Activated CD4-positive, alpha-beta memory T cell treated with anti-CD3 and anti-CD28 coated beads for 36 hours (primary cell): ENCODE measurements around the gene FRS3. TPM values are rescaled to one million over a fixed set of nuclear protein-coding genes. Genes with fewer than 3 reads are reported as not detected.
"Not testable (repeated sequence)": the region's sequence is repeated elsewhere in the genome, so short reads cannot be mapped to it uniquely, and the experiment has no call there.

Experiments
- CTCF ChIA-PET: fragments of 350-600 bp; sonication (Branson Sonifier 250); formaldehyde crosslinking; loops from one replicate; lab custom pipeline; 2021; ENCODE audit warnings: antibody characterized with exemption, inconsistent platforms; lab: Charles Lee
- POLR2A ChIA-PET: fragments of 350-600 bp; sonication (Branson Sonifier 250); formaldehyde crosslinking; loops from one replicate; lab custom pipeline; 2021; ENCODE audit warnings: antibody characterized with exemption; lab: Charles Lee
- DNase-seq: peaks from one replicate; pipeline ENCODE4 v3.0.0-alpha.2; 2020
- H3K27ac Mint-ChIP-seq: one replicate; pipeline ENCODE4 v1.8.0; 2021; ENCODE audit warnings: mixed read lengths
- H3K27me3 Mint-ChIP-seq: one replicate; pipeline ENCODE4 v1.8.0; 2021; ENCODE audit warnings: mixed read lengths
- H3K36me3 Mint-ChIP-seq: one replicate; pipeline ENCODE4 v1.8.0; 2021; ENCODE audit warnings: mixed read lengths
- H3K4me1 Mint-ChIP-seq: one replicate; pipeline ENCODE4 v1.8.0; 2021; ENCODE audit warnings: low read depth, mixed read lengths
- H3K4me3 Mint-ChIP-seq: one replicate; pipeline ENCODE4 v1.8.0; 2021; ENCODE audit warnings: mild to moderate bottlenecking, mixed read lengths
- H3K9me3 Mint-ChIP-seq: one replicate; pipeline ENCODE4 v1.8.0; 2021; ENCODE audit warnings: mixed read lengths
- intact Hi-C: fragments of 100-400 bp; cut with micrococcal nuclease; formaldehyde crosslinking; loops from one replicate; pipeline ENCODE4 v1.15.1; 2023
- total RNA-seq, 2 experiments: library from RNA; stranded (reverse); gene quantifications; one replicate each; pipeline ENCODE4 v1.2.3, GENCODE V29; 2021

The FRS3 gene
- total RNA-seq, 2 experiments from 2014 or later: 4.8 to 5.5 TPM

DNA sequence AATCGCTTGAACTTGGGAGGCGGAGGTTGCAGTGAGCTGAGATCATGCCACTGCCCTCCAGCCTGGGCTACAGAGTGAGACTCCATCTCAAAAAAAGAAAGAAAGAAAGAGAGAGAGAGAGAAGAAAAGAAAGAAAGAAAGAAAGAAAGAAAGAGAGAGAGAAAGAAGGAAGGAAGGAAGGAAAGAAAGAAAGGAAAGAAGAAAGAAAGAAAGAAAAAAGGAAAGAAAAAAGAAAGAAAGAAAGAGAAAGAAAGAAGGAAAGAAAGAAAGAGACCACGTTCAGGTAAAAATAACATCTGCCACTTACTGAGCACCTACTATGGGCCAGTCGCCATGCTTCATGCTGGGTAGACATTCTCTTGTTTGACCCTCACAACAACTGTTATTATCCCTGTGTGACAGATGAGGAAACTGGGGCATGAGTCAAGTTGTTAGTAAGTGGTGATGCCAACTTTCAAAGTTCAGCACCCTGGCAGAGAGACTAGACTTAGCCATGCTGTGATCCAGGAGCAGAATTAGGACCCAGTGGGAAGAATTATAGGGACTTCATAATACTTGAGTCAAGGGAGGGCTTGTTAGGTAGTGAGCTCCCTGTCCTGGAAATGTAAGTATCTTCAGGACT is 13.5 kb downstream of the FRS3 start:
- H3K4me3 Mint-ChIP-seq, H3K27me3 Mint-ChIP-seq, POLR2A ChIA-PET, DNase-seq, CTCF ChIA-PET, H3K9me3 Mint-ChIP-seq, H3K36me3 Mint-ChIP-seq, H3K4me1 Mint-ChIP-seq, intact Hi-C loops, H3K27ac Mint-ChIP-seq: not testable (repeated sequence)

DNA sequence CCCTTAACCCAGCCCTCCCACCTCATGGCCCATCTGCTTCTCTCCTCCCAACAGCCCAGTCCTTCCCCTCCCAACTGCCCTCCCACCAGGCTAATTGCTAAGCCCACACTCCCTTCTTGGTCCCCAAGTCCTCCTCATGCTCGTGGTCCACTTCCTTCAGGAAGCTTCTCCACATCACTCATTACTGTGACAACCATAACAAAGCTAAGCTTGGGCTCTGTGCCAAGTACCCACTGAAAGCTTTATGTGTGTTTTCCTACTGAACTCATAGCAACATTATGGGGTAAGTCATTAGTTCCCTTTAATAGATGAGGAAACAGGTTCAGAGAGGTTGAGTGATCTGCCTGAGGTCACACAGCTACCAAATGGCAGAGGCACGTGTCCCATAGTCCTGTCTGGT is 16.2 kb downstream of the FRS3 start:
- POLR2A ChIA-PET: no interaction called here
- Mint-ChIP-seq H3K4me3 (no peak overlapping the region), H3K36me3 (no peaks in the 10 kb centered on the region), H3K27ac (no peak overlapping the region), H3K4me1 (no peaks in the 10 kb centered on the region), H3K27me3 (no peaks in the 10 kb centered on the region), H3K9me3 (no peaks in the 10 kb centered on the region)
- DNase-seq: no peak
- CTCF ChIA-PET: no interaction called here
- intact Hi-C loops: no loop called here

DNA sequence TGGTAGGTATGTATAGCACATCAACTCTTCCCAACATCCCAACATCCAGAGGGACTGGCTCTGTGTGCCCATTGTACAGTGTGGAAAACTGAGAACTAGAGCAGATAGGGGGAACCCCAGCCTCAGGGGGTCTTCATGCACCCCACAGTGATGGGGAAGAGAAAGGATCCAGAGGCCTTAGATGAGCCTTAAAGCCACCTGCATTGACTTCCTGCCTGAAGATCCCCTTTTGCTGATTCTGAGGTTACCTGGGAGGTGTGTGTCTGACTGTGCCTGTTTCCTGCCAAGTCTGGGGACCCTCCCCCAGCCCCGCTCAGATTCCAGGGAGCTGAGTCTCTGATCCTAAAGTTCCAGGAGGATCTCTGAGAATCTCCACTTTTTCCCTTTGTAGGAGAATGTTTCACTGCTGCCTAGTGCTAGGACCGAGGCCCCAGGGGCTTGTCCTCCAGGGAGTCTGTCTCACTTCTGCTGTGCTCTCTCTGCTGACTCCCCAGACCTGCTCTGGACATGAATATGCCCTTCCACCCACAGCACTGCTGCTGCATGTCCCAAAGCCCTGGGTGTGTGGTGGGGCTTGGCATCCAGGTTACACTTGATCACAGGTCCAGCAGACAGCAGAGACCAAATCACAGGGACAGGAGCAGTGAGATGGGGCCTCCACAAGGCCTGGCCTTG is 19.7 kb downstream of the FRS3 start:
- Mint-ChIP-seq H3K36me3 (no peaks in the 10 kb centered on the region), H3K4me3 (no peak overlapping the region), H3K27me3 (peaks cover 1% of the 10 kb centered on the region), H3K27ac (no peak overlapping the region), H3K4me1 (no peaks in the 10 kb centered on the region), H3K9me3 (no peaks in the 10 kb centered on the region)
- no peak for DNase-seq
- POLR2A ChIA-PET: no interaction called here
- intact Hi-C loops: no loop called here
- CTCF ChIA-PET: interaction anchor here (1.0 kb wide), 1 partner anchor 26 kb away, joined by 4 read pairs; no protein-coding TSS in a partner anchor

DNA sequence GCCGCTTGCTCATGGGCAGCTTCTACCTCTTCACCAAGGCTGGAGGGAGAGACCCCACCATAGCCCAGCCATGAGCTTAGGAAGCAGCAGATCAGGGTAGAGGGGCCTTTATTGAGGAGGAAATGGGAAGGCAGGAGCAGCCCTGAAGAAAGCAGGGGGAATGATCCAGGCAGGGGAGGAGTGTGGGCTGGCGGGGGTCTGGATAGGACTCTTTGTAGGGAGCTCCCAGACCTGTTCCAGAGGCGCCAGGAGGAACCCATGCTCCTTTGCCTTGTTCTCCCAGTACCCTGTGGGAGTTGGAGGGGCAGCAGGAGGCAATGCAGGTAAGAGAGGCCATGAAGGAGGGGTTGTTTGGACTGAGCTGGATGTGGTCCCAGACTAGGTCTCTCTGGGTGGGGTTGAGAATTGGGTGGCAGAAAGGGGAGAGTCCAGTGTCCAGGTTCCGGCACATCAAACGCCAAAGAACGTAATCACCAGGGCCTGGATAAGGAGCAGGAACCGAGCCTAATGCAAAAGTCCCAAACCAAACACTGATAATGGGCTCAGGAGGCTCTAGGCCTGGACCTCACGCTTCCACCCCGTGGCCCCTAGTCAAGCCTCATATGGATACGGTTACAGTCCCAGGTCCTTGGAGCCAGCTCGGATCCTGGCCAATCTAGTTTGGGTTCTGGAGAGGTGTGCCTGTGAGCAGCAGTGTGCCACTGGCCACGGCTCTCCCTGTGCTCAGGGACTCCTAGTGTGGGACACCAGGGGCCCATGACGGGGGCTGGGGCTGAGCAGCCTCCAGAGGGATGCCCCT is 20.4 kb downstream of the FRS3 start:
- no peak for DNase-seq
- H3K27ac Mint-ChIP-seq: no peak overlapping the region
- peaks cover 1% of the 10 kb centered on the region for H3K27me3 Mint-ChIP-seq
- H3K9me3 Mint-ChIP-seq: no peaks in the 10 kb centered on the region
- no peaks in the 10 kb centered on the region for H3K36me3 Mint-ChIP-seq
- intact Hi-C loops: no loop called here
- no peaks in the 10 kb centered on the region for H3K4me1 Mint-ChIP-seq
- no peak overlapping the region for H3K4me3 Mint-ChIP-seq
- CTCF ChIA-PET: interaction anchor here (1.0 kb wide), 1 partner anchor 27 kb away, joined by 4 read pairs; no protein-coding TSS in a partner anchor
- POLR2A ChIA-PET: no interaction called here

DNA sequence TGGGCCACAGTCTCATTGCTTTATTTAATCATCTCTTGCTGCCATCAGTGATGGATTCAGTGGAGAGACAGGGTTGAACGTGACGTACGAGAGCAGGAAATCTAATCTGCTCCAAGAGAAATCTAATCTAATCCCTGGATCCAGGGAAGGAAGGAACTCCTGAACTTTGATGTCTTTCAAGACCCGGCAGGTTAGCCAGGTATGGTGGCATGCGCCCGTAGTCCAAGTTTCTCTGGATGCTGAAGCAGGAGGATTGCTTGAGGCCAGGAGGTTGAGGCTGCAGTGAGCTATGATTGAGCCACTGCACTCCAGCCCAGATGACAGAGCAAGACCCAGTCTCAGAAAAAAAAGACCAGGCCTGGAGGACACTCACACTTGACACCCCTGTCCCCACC is 21.1 kb downstream of the FRS3 start:
- POLR2A ChIA-PET: no interaction called here

DNA sequence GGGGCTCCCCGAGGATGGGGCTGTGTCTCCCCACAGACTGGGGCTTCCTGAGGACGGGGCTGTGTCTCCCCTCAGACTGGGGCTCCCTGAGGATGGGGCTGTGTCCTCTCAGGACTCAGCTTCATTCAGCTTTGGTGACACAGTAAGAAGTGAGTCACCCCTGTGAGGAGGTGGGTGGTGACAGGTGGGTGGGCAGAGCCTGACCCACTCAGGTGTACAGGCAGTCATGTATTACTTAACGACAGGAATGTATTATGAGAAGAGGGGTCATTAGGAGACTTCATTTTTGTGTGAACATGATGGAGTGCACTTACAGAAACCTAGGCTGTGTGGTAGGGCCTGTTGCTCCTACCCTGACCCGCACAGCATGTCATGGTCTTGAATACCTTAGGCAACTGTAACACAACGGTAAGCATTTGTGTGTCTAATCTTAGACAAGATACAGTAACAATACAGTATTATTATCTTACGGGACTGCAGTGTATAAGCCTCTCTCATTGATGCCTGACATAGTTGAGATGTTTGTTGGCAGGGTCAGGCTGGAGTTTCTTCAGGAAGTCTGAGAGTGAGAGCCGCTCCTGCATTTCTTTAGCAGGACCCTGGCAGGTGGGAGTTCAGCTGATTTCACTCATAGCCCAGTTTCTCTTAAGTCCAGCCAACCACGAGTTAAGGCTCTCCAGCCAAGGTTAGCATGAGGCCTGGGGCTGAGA is 21.6 kb downstream of the FRS3 start:
- H3K4me3 Mint-ChIP-seq: no peak overlapping the region
- POLR2A ChIA-PET: no interaction called here
- peaks cover 1% of the 10 kb centered on the region for H3K27me3 Mint-ChIP-seq
- H3K27ac Mint-ChIP-seq: no peak overlapping the region
- CTCF ChIA-PET: no interaction called here
- no peak for DNase-seq
- no peaks in the 10 kb centered on the region for H3K36me3 Mint-ChIP-seq
- intact Hi-C loops: no loop called here
- H3K4me1 Mint-ChIP-seq: no peaks in the 10 kb centered on the region
- no peaks in the 10 kb centered on the region for H3K9me3 Mint-ChIP-seq

More for the DNA sequence above, 21.1 kb downstream of the FRS3 start:
- Mint-ChIP-seq H3K27ac (no peak overlapping the region), H3K36me3 (no peaks in the 10 kb centered on the region), H3K9me3 (no peaks in the 10 kb centered on the region), H3K4me3 (no peak overlapping the region), H3K27me3 (peaks cover 1% of the 10 kb centered on the region), H3K4me1 (no peaks in the 10 kb centered on the region)
- DNase-seq: no peak
- intact Hi-C loops: no loop called here
- CTCF ChIA-PET: interaction anchor here (1.0 kb wide), 1 partner anchor 28 kb away, joined by 4 read pairs; no protein-coding TSS in a partner anchor

DNA sequence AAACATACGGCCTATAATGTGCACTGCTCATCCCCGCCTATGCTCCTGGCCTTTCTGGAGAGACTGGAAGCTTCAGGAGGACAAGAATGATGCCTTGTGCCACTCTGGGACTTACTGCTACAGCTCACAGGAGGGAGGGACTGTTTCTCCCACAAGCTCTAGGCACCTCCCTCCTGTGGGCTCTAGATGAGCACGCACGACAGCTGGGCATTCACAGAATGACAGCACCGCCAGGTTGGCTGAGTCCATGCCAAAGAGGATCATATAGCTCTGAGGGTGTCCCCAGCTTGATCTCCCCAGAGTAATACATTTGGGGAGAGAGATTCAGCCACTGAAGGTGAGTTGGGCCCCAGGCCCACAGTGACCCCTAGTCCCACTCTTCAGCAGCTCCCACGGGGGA is 22.4 kb downstream of the FRS3 start:
- Mint-ChIP-seq H3K9me3 (no peaks in the 10 kb centered on the region), H3K36me3 (no peaks in the 10 kb centered on the region), H3K27me3 (peaks cover 1% of the 10 kb centered on the region), H3K27ac (no peak overlapping the region), H3K4me1 (no peaks in the 10 kb centered on the region), H3K4me3 (no peak overlapping the region)
- DNase-seq: no peak
- ChIA-PET POLR2A (no interaction called here), CTCF (no interaction called here)
- intact Hi-C loops: no loop called here

DNA sequence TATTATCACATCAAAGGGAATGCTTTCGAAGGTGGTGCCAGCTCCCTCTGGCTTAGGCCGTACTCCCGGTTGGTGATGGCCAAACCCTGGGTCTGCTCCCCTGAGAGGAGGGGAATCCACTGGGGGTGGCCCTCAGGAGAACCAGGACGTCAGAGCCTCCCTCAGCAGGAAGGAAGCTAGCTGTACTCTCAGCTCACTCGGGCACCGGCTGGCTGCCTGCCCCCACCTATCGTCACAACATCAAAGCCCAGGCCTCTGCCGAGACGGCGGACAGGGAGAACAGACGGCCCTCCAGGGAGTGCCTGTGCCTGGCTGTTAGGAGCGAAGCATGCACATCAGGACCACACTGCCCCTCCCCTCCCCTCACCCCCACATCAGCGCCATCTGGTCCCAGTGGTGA is 23.3 kb downstream of the FRS3 start:
- no peak overlapping the region for H3K4me3 Mint-ChIP-seq
- no peaks in the 10 kb centered on the region for H3K4me1 Mint-ChIP-seq
- H3K36me3 Mint-ChIP-seq: no peaks in the 10 kb centered on the region
- H3K27me3 Mint-ChIP-seq: peaks cover 1% of the 10 kb centered on the region
- no peak overlapping the region for H3K27ac Mint-ChIP-seq
- DNase-seq: no peak
- intact Hi-C loops: no loop called here
- CTCF ChIA-PET: no interaction called here
- POLR2A ChIA-PET: no interaction called here
- no peaks in the 10 kb centered on the region for H3K9me3 Mint-ChIP-seq

DNA sequence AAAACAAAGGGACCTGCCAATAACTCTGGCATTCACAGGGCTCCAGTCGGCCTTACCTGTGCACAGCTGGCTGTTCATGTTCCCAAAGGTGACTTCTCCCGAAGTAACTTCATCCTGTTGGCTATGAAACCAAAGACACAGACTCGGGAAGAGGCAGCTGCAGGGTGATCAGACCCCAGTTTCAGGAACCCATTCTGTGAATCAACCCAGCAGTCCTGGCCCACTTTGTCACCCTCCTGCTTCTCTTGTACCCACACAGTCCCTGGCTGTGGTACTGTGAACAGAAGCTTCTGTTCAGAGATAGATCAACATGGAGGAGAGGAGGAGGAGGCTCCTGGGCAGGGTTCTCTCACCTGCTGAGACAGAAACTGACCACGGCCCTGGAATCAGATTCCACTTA is 23.8 kb downstream of the FRS3 start:
- no peak overlapping the region for H3K27ac Mint-ChIP-seq
- ChIA-PET POLR2A (no interaction called here), CTCF (no interaction called here)
- H3K27me3 Mint-ChIP-seq: peaks cover 1% of the 10 kb centered on the region
- H3K36me3 Mint-ChIP-seq: no peaks in the 10 kb centered on the region
- H3K4me3 Mint-ChIP-seq: no peak overlapping the region
- H3K4me1 Mint-ChIP-seq: no peaks in the 10 kb centered on the region
- intact Hi-C loops: no loop called here
- no peaks in the 10 kb centered on the region for H3K9me3 Mint-ChIP-seq
- DNase-seq: no peak

DNA sequence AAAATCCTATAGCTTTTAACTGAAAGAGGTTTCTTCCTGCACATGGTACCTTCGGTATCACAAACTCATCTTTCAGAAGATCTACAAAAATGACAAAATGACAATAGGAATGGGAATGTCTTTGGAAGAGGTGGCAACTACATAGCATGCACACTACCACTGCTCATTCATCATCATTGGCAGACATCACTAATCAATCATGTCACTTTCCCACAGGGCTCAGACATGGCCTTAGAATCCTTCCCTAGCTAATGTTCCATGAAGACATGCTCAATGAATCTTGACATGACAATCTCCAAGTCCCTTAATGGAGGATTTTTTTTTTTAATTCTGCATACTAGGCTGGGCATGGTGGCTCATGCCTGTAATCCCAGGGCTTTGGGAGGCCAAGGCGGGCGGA is 29.3 kb downstream of the FRS3 start:
- POLR2A ChIA-PET: no interaction called here
- Mint-ChIP-seq H3K27me3 (no peaks in the 10 kb centered on the region), H3K27ac (no peak overlapping the region), H3K36me3 (no peaks in the 10 kb centered on the region), H3K9me3 (no peaks in the 10 kb centered on the region), H3K4me1 (no peaks in the 10 kb centered on the region), H3K4me3 (no peak overlapping the region)
- intact Hi-C loops: no loop called here
- CTCF ChIA-PET: no interaction called here
- DNase-seq: no peak

DNA sequence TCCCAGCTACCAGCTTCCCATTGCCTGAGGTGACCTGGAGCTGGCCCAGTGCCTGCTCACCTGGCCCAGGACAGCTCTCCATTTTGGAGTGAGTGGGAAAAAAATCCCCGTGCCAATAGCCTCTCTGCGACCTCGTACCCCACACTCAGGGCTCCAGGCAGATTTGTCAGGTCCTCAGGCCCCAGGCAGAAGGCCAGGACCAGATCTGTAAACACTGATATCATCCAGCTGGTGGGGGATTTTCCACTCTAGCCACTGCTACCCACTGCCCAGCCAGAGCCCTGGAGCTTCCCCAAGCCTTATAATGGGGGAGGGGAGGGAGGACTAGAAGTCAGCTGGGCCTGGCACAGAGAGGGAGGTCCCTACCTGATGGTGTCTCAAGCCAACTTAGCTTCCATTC is 31.2 kb downstream of the FRS3 start:
- DNase-seq: no peak

DNA sequence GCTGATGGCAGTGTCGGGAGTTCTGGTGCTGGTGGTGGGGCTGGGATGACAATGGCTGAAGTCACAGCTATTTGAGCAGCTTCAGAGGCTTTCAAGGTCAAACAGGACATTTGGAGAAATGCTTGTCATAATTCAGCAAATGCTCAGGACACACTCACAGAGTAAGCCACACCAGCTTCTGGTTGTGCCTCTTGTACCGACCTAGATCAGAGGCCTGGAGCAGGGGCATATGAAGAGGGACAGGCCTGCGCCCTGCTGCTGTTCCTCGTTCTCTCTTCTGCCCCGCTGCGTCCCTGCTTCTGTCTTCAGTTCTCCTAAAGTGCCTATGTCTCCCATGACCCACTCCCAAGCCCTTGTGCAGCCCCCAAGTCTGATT is 31.6 kb downstream of the FRS3 start:
- H3K4me1 Mint-ChIP-seq: no peaks in the 10 kb centered on the region
- intact Hi-C loops: no loop called here
- POLR2A ChIA-PET: no interaction called here
- no peak overlapping the region for H3K27ac Mint-ChIP-seq
- H3K27me3 Mint-ChIP-seq: no peaks in the 10 kb centered on the region
- H3K4me3 Mint-ChIP-seq: no peak overlapping the region
- no peak for DNase-seq
- CTCF ChIA-PET: interaction anchor here (0.6 to 0.7 kb wide), 2 partner anchors 65 to 168 kb away, joined by 3 to 6 read pairs; no protein-coding TSS in a partner anchor
- H3K9me3 Mint-ChIP-seq: no peaks in the 10 kb centered on the region
- no peaks in the 10 kb centered on the region for H3K36me3 Mint-ChIP-seq

More for the DNA sequence above, 31.2 kb downstream of the FRS3 start:
- no peaks in the 10 kb centered on the region for H3K36me3 Mint-ChIP-seq
- ChIA-PET POLR2A (no interaction called here), CTCF (interaction anchor here (0.7 kb wide), 1 partner anchor 65 kb away, joined by 6 read pairs; no protein-coding TSS in a partner anchor)
- H3K27me3 Mint-ChIP-seq: no peaks in the 10 kb centered on the region
- no peaks in the 10 kb centered on the region for H3K9me3 Mint-ChIP-seq
- no peak overlapping the region for H3K27ac Mint-ChIP-seq
- H3K4me3 Mint-ChIP-seq: no peak overlapping the region
- intact Hi-C loops: no loop called here
- H3K4me1 Mint-ChIP-seq: no peaks in the 10 kb centered on the region
